ENCODE measurements around the gene USH2A. TPM values are rescaled to one million over a fixed set of nuclear protein-coding genes. Genes with fewer than 3 reads are reported as not detected.

Gene USH2A
- total RNA-seq, 3 donors from 2014 or later, result not detected

- TF ChIP-seq POLR2AphosphoS5 (IDR thresholded peaks at IDR 0.05) (no peak), POLR2A (IDR thresholded peaks at IDR 0.05) (no peak)
- TF ChIP-seq, protein P1, sequence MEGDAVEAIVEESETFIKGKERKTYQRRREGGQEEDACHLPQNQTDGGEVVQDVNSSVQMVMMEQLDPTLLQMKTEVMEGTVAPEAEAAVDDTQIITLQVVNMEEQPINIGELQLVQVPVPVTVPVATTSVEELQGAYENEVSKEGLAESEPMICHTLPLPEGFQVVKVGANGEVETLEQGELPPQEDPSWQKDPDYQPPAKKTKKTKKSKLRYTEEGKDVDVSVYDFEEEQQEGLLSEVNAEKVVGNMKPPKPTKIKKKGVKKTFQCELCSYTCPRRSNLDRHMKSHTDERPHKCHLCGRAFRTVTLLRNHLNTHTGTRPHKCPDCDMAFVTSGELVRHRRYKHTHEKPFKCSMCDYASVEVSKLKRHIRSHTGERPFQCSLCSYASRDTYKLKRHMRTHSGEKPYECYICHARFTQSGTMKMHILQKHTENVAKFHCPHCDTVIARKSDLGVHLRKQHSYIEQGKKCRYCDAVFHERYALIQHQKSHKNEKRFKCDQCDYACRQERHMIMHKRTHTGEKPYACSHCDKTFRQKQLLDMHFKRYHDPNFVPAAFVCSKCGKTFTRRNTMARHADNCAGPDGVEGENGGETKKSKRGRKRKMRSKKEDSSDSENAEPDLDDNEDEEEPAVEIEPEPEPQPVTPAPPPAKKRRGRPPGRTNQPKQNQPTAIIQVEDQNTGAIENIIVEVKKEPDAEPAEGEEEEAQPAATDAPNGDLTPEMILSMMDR (IDR thresholded peaks at IDR 0.05), result no peak
- H3K4me1 ChIP-seq, result no peaks in the 10 kb centered on the region
- no peaks in the 10 kb centered on the region for H3K27me3 ChIP-seq
- no peak for DNase-seq (ENCODE audit: low spot score in 2 of 2)
- no peaks in the 10 kb centered on the region for H3K9me3 ChIP-seq
- intact Hi-C loops (cut with DNase I; ENCODE audit: low total_unique reads), result no loop called here
- H3K4me3 ChIP-seq, result no peak overlapping the region
- H3K36me3 ChIP-seq, result no peaks in the 10 kb centered on the region
- H3K27ac ChIP-seq, result no peak overlapping the region
These were observed 778.1 kb downstream of the USH2A start for GRCh38 chr1:215645182-215645581.

DNA sequence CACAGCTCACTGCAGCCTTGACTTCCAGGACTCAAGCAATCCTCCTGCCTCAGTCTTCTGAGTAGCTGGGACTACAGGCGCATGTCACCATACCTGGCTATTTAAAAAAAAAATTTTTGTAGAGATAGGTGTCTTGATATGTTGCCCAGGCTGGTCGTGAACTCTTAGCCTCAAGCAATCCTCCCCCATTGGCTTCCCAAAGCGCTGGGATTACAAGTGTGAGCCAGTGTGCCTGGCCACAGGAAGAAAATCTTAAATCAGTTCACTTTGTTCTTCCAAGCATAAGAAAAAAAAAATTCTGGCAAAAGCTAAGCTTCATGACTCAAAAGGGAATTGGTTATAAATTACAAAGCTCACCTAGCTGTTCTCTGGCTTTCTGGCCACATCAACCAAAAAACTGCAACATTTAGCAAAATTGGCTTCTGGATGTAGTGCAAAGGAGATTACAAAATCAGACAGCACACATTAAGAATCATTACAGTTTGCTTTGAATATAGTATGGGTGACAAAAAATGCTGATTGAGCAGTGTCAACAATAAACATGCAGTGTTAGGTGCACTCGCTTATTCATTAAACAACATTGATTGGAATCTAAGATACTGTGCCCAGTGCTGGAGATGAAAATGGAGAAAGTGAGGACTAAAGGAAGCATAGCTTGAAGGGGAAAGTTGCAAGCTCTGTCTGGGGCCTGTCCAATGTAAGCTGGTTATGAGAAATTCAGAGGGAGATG is 779.5 kb downstream of the USH2A start:
- TF ChIP-seq, protein P1 (IDR thresholded peaks at IDR 0.05), result no peak
- TF ChIP-seq POLR2A (IDR thresholded peaks at IDR 0.05), result no peak
- TF ChIP-seq POLR2AphosphoS5 (IDR thresholded peaks at IDR 0.05), result no peak
- intact Hi-C loops (cut with DNase I; ENCODE audit: low total_unique reads), result no loop called here

DNA sequence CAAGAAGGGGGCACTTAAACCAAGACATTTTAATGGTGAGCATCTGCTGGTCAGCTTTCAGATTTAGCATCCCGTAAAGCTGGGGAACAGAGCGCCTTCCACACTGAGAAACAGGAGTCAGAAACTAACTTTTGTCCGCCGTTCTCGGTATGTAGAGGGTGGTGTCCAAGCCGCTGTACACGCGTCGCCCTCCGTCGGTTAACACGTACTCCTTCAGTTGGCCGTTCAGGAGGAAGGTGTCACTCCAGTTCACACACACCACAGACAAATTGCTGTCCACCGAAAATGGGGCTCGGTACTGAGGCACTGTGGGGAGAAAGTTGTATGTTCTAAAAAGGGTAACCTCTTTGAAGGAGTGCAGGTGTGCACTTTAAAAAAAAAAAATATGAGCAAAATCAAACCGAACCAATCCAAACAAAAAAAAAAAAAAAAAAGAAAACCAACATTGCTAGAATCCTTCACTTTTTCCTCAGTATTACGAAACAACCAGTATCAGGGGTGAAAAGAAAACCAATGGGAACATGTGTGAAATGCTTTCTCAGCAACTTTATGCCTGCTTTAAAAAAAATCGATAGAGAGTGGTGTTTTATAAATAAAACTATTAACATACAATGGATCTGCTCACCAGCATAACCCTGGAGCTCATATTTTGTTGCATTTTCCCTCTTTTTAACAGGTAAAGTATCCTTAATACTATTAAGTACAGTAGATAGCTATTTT is 782.7 kb downstream of the USH2A start:
- no peak overlapping the region for H3K4me3 ChIP-seq
- DNase-seq (ENCODE audit: low spot score in 2 of 2), result no peak

More for the DNA sequence above, 779.5 kb downstream of the USH2A start:
- no peak for DNase-seq (ENCODE audit: low spot score in 2 of 2)
- Histone ChIP-seq H3K9me3 (no peaks in the 10 kb centered on the region), H3K36me3 (no peaks in the 10 kb centered on the region), H3K27ac (no peak overlapping the region), H3K27me3 (no peaks in the 10 kb centered on the region), H3K4me1 (no peaks in the 10 kb centered on the region), H3K4me3 (no peak overlapping the region)

GRCh38 chr1:215637041-215637573 is 786.1 kb downstream of the USH2A start:
- peak; percentile 56 to 79 for DNase-seq (ENCODE audit: low spot score in 2 of 2)

More for the DNA sequence above, 782.7 kb downstream of the USH2A start:
- Histone ChIP-seq H3K36me3 (no peaks in the 10 kb centered on the region), H3K27me3 (no peaks in the 10 kb centered on the region), H3K4me1 (peaks cover 0 to 5% of the 10 kb centered on the region in 2 donors), H3K9me3 (no peaks in the 10 kb centered on the region), H3K27ac (no peak overlapping the region)
- intact Hi-C loops (cut with DNase I; ENCODE audit: low total_unique reads), result no loop called here
- TF ChIP-seq POLR2AphosphoS5 (IDR thresholded peaks at IDR 0.05), result no peak
- TF ChIP-seq, protein P1 (IDR thresholded peaks at IDR 0.05), result no peak
- no peak for TF ChIP-seq POLR2A (IDR thresholded peaks at IDR 0.05)

More at GRCh38 chr1:215637041-215637573, 786.1 kb downstream of the USH2A start:
- TF ChIP-seq POLR2AphosphoS5 (IDR thresholded peaks at IDR 0.05), result peak in 2 of 3 donors; percentile 5 to 22
- TF ChIP-seq, protein P1 (IDR thresholded peaks at IDR 0.05), result no peak
- H3K27ac ChIP-seq, result peak overlapping the region; percentile 83 to 89
- no peaks in the 10 kb centered on the region for H3K36me3 ChIP-seq
- peaks cover 0 to 5% of the 10 kb centered on the region in 2 donors for H3K4me1 ChIP-seq
- H3K4me3 ChIP-seq, result peak overlapping the region; percentile 11 to 34 (median 17)
- intact Hi-C loops (cut with DNase I; ENCODE audit: low total_unique reads), result loop anchor here (1.0 kb wide), 1 partner anchor 18 kb away; no protein-coding TSS in a partner anchor
- H3K9me3 ChIP-seq, result no peaks in the 10 kb centered on the region
- no peaks in the 10 kb centered on the region for H3K27me3 ChIP-seq

Data from breast epithelium (tissue), 4 donors.